Measurements from ENCODE around the gene AJM1.
A peak's percentile ranks its signal among the peaks of the same experiment; 100 is the strongest.
"Not testable (repeated sequence)": the region's sequence is repeated elsewhere in the genome, so short reads cannot be mapped to it uniquely, and the experiment has no call there.

The AJM1 gene

GRCh38 chr9:136842380-136842948 is at the start of gene AJM1:
Gene AJM1 (plus strand): TSS chr9:136842478. CDS start chr9:136844415, 1,937 bp downstream.
- DNase-seq = not testable (repeated sequence)

- DNase-seq = no peak
Observed at GRCh38 chr9:136793086-136793946, 49.0 kb upstream of the AJM1 start.

- no peak for DNase-seq
Observed at GRCh38 chr9:136794281-136794999, 47.8 kb upstream of the AJM1 start.

- DNase-seq = no peak
Observed at GRCh38 chr9:136795000-136795348, 47.3 kb upstream of the AJM1 start.

- no peak for DNase-seq
Observed at GRCh38 chr9:136796238-136796774, 46.0 kb upstream of the AJM1 start, which contains the start of gene CCDC183. Gene CCDC183 (plus strand): TSS chr9:136796338. CDS start chr9:136796398, 60 bp downstream.

GRCh38 chr9:136796775-136797347 is 45.4 kb upstream of the AJM1 start:
- not testable (repeated sequence) for DNase-seq

GRCh38 chr9:136798708-136799078 is 43.6 kb upstream of the AJM1 start:
- DNase-seq = no peak

GRCh38 chr9:136799079-136799853 is 43.0 kb upstream of the AJM1 start:
- no peak for DNase-seq

- peak; percentile 45 for DNase-seq
Observed at GRCh38 chr9:136799854-136800657, 42.2 kb upstream of the AJM1 start.

GRCh38 chr9:136802321-136802720 is 40.0 kb upstream of the AJM1 start:
- no peak for DNase-seq

- DNase-seq = not testable (repeated sequence)
Observed at GRCh38 chr9:136803009-136803550, 39.2 kb upstream of the AJM1 start.

GRCh38 chr9:136803551-136804508 is 38.4 kb upstream of the AJM1 start:
- DNase-seq = no peak

GRCh38 chr9:136804509-136805206 is 37.6 kb upstream of the AJM1 start:
- no peak for DNase-seq

GRCh38 chr9:136805207-136805740 is 37.0 kb upstream of the AJM1 start:
- no peak for DNase-seq

GRCh38 chr9:136806067-136806466 is 36.2 kb upstream of the AJM1 start:
- DNase-seq = no peak

GRCh38 chr9:136806631-136807201 is 35.6 kb upstream of the AJM1 start:
- DNase-seq = no peak

- DNase-seq = peak; percentile 44
Observed at GRCh38 chr9:136807281-136808074, 34.8 kb upstream of the AJM1 start, which contains the start of gene RABL6. Gene RABL6 (plus strand): TSS chr9:136807948. CDS start chr9:136808197, 249 bp downstream.
